ENCODE measurements around the gene MAGEA2B.
"Not testable (repeated sequence)": the region's sequence is repeated elsewhere in the genome, so short reads cannot be mapped to it uniquely, and the experiment has no call there.

MAGEA2B gene, protein sequence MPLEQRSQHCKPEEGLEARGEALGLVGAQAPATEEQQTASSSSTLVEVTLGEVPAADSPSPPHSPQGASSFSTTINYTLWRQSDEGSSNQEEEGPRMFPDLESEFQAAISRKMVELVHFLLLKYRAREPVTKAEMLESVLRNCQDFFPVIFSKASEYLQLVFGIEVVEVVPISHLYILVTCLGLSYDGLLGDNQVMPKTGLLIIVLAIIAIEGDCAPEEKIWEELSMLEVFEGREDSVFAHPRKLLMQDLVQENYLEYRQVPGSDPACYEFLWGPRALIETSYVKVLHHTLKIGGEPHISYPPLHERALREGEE

DNA sequence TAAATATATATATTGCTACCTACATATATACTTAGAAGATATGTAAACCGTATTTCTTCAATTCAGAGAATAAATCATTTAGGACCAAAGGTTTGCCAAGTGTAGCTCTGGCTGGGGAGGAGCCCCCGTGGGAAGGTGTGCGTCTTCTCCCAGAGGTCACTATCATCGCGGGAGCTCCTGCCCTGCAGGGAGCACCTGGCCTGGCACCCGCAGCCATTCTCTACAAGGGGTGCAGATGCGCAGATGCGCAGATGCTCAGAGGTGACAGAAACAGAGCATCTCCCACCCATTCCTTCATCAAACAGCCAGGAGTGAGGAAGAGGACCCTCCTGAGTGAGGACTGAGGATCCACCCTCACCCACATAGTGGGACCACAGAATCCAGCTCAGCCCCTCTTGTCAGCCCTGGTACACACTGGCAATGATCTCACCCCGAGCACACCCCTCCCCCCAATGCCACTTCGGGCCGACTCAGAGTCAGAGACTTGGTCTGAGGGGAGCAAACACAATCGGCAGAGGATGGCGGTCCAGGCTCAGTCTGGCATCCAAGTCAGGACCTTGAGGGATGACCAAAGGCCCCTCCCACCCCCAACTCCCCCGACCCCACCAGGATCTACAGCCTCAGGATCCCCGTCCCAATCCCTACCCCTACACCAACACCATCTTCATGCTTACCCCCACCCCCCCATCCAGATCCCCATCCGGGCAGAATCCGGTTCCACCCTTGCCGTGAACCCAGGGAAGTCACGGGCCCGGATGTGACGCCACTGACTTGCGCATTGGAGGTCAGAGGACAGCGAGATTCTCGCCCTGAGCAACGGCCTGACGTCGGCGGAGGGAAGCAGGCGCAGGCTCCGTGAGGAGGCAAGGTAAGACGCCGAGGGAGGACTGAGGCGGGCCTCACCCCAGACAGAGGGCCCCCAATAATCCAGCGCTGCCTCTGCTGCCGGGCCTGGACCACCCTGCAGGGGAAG is at the start of gene MAGEA2B:
MAGEA2B (plus strand) TSS at position 814 of the 973 bp plus-strand sequence. CDS start 2,479 bp downstream, outside the sequence.
- DNase-seq (ENCODE audit: extremely low spot score); POLR2A ChIA-PET; CTCF ChIA-PET: not testable (repeated sequence)

GRCh38 chrX:152674135-152674534 is 40.3 kb upstream of the MAGEA2B start:
- ChIA-PET POLR2A (no interaction called here), CTCF (no interaction called here)
- TF ChIP-seq ARNT (IDR thresholded peaks at IDR 0.05) (no peak), FOXK2 (IDR thresholded peaks at IDR 0.05) (no peak), PKNOX1 (IDR thresholded peaks at IDR 0.05) (no peak)
- no peak for DNase-seq (ENCODE audit: extremely low spot score)

GRCh38 chrX:152674652-152675051 is 39.8 kb upstream of the MAGEA2B start:
- POLR2A ChIA-PET; CTCF ChIA-PET; DNase-seq (ENCODE audit: extremely low spot score): not testable (repeated sequence)

DNA sequence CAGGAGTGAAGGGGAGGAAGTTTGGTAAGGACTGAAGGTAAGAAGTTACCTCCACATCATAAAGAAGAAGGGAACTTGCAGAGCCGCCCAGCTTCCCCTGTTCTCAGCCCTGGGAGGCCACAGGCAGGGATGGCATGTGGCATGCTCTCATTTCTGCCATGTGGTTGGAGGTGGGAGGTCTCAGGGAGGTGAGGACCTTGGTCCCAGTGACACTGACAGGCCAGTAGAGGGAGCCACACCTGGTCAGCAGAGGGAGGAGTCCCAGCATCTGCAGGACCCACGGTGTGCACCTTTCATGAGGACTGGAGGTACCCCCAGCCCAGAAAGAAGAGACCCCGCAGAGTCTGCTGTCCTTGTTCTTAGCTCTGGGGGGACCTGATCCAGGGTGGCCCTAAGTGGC is 33.4 kb upstream of the MAGEA2B start:
- POLR2A ChIA-PET; CTCF ChIA-PET; DNase-seq (ENCODE audit: extremely low spot score): not testable (repeated sequence)

DNA sequence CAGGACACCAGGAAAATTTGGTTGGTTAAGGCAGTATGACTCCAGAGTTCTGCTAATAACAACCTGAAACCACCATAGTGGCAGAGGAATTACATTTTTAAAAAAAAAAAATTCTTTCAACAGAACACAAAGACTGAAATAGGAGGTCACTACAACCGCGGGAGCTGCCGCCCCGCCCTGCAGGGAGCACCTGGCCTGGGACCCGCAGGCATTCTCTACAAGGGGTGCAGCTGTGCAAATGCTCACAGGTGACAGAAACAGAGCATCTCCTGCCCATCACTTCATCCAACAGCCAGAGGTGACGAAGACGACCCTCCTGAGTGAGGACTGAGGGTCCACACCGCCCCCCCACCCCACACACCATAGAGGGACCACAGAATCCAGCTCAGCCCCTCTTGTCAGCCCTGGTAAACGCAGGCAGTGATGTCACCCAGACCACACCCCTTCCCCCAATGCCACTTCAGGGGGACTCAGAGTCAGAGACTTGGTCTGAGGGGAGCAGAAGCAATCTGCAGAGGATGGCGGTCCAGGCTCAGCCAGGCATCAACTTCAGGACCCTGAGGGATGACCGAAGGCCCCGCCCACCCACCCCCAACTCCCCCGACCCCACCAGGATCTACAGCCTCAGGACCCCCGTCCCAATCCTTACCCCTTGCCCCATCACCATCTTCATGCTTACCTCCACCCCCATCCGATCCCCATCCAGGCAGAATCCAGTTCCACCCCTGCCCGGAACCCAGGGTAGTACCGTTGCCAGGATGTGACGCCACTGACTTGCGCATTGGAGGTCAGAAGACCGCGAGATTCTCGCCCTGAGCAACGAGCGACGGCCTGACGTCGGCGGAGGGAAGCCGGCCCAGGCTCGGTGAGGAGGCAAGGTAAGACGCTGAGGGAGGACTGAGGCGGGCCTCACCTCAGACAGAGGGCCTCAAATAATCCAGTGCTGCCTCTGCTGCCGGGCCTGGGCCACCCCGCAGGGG is 16.2 kb upstream of the MAGEA2B start, which contains the start of gene MAGEA3:
MAGEA3 (plus strand) TSS at position 843 of the 980 bp plus-strand sequence. CDS start 2,039 bp downstream, outside the sequence.
- POLR2A ChIA-PET; CTCF ChIA-PET; DNase-seq (ENCODE audit: extremely low spot score): not testable (repeated sequence)

DNA sequence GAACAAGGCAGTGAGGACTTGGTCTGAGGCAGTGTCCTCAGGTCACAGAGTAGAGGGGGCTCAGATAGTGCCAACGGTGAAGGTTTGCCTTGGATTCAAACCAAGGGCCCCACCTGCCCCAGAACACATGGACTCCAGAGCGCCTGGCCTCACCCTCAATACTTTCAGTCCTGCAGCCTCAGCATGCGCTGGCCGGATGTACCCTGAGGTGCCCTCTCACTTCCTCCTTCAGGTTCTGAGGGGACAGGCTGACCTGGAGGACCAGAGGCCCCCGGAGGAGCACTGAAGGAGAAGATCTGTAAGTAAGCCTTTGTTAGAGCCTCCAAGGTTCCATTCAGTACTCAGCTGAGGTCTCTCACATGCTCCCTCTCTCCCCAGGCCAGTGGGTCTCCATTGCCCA is 14.0 kb upstream of the MAGEA2B start:
- DNase-seq (ENCODE audit: extremely low spot score); POLR2A ChIA-PET; CTCF ChIA-PET: not testable (repeated sequence)

GRCh38 chrX:152706500-152706899 is 7.9 kb upstream of the MAGEA2B start:
- CTCF ChIA-PET; POLR2A ChIA-PET; DNase-seq (ENCODE audit: extremely low spot score): not testable (repeated sequence)

GRCh38 chrX:152709173-152709572 is 5.3 kb upstream of the MAGEA2B start, which contains the start of gene CSAG2:
Gene CSAG2 (minus strand): TSS chrX:152709273. CDS start chrX:152709112, 161 bp downstream.
- POLR2A ChIA-PET; DNase-seq (ENCODE audit: extremely low spot score); CTCF ChIA-PET: not testable (repeated sequence)

GRCh38 chrX:152713195-152713594 is 1.2 kb upstream of the MAGEA2B start:
- POLR2A ChIA-PET; CTCF ChIA-PET; DNase-seq (ENCODE audit: extremely low spot score): not testable (repeated sequence)

GRCh38 chrX:152725409-152725808 is 11.0 kb downstream of the MAGEA2B start:
- TF ChIP-seq TARDBP (IDR thresholded peaks at IDR 0.05) (no peak), FOXK2 (IDR thresholded peaks at IDR 0.05) (no peak), L3MBTL2 (conservative IDR thresholded peaks at IDR 0.05) (no peak), LEF1 (IDR thresholded peaks at IDR 0.05; ENCODE audit: borderline replicate concordance) (no peak), NFRKB (IDR thresholded peaks at IDR 0.05) (no peak), HDGF (IDR thresholded peaks at IDR 0.05; ENCODE audit: borderline replicate concordance) (no peak), FOXM1 (IDR thresholded peaks at IDR 0.05; ENCODE audit: borderline replicate concordance) (no peak), BHLHE40 (IDR thresholded peaks at IDR 0.05; ENCODE audit: borderline replicate concordance) (no peak), FOXA1 (IDR thresholded peaks at IDR 0.05) (no peak), ZNF384 (IDR thresholded peaks at IDR 0.05) (no peak), ELF4 (IDR thresholded peaks at IDR 0.05) (no peak), SP1 (IDR thresholded peaks at IDR 0.05) (no peak), SUZ12 (IDR thresholded peaks at IDR 0.05) (no peak), PKNOX1 (IDR thresholded peaks at IDR 0.05) (no peak), ARNT (IDR thresholded peaks at IDR 0.05) (no peak), CTBP1 (IDR thresholded peaks at IDR 0.05; ENCODE audit: borderline replicate concordance) (no peak)
- ChIA-PET POLR2A (no interaction called here), CTCF (no interaction called here)
- no peak for DNase-seq (ENCODE audit: extremely low spot score)

Data from HEK293T (cell line).